Naive thymus-derived CD4-positive, alpha-beta T cell (primary cell): ENCODE measurements around the gene PDE4D. TPM values are rescaled to one million over a fixed set of nuclear protein-coding genes. Genes with fewer than 3 reads are reported as not detected.
A peak's percentile ranks its signal among the peaks of the same experiment; 100 is the strongest.

Experiments used
- ATAC-seq: fragments of 150-1000 bp; cut with Tn5 transposase; 2 replicates; pipeline ENCODE4 v1.10.0; 2021; ENCODE audit warnings: mild to moderate bottlenecking, moderate library complexity
- CTCF ChIA-PET: fragments of 350-600 bp; sonication (Branson Sonifier 250); formaldehyde crosslinking; loops from one replicate; lab custom pipeline; 2021; ENCODE audit warnings: antibody characterized with exemption; lab: Charles Lee
- POLR2A ChIA-PET: fragments of 350-600 bp; sonication (Branson Sonifier 250); formaldehyde crosslinking; loops from one replicate; lab custom pipeline; 2021; ENCODE audit warnings: antibody characterized with exemption, inconsistent platforms; lab: Charles Lee
- DNase-seq, 9 donors: peaks; one replicate each; pipeline versions ENCODE4 v3.0.0 to v3.0.0-alpha.2; 2020 to 2022; ENCODE audit warnings: mixed read lengths in 1 of 9
- H3K27ac ChIP-seq: one replicate; pipeline ENCODE4 v1.7.0; 2013; ENCODE audit warnings: mild to moderate bottlenecking, low read depth, low read length, moderate library complexity
- H3K27me3 ChIP-seq, 2 donors: one replicate each; pipeline ENCODE4 v1.7.0; 2013; ENCODE audit warnings: low read length in 2 of 2, mild to moderate bottlenecking in 2 of 2, moderate library complexity in 2 of 2; ENCODE audit not compliant: control insufficient read depth in 2 of 2, insufficient read depth in 2 of 2
- H3K36me3 ChIP-seq, 3 experiments: 1 replicate in 2 of 3; 2 replicates in 1 of 3; pipeline ENCODE4 v1.7.0; 2013; ENCODE audit warnings: low read length in 3 of 3, mild to moderate bottlenecking in 3 of 3, moderate library complexity in 1 of 3; ENCODE audit not compliant: insufficient read depth in 3 of 3, control insufficient read depth in 2 of 3
- H3K4me1 ChIP-seq, 2 donors: one replicate each; pipeline ENCODE4 v1.7.0; 2013; ENCODE audit warnings: low read length in 2 of 2, mild to moderate bottlenecking in 2 of 2, moderate library complexity in 1 of 2; ENCODE audit not compliant: control insufficient read depth in 2 of 2, insufficient read depth in 2 of 2
- H3K4me3 ChIP-seq: 2 replicates; pipeline ENCODE4 v1.7.0; 2013; ENCODE audit warnings: mild to moderate bottlenecking, low read length
- H3K9me3 ChIP-seq, 3 experiments: 1 replicate in 2 of 3; 2 replicates in 1 of 3; pipeline ENCODE4 v1.7.0; 2013; ENCODE audit warnings: low read length in 3 of 3; ENCODE audit not compliant: control insufficient read depth in 2 of 3
- H3K27ac Mint-ChIP-seq, 9 donors: one replicate each; pipeline ENCODE4 v1.8.0; 2020 to 2022; ENCODE audit warnings: mixed read lengths in 9 of 9, mild to moderate bottlenecking in 8 of 9, moderate library complexity in 5 of 9, inconsistent platforms in 2 of 9
- H3K27me3 Mint-ChIP-seq, 5 donors: one replicate each; pipeline ENCODE4 v1.8.0; 2021 to 2022; ENCODE audit warnings: mixed read lengths in 5 of 5, mild to moderate bottlenecking in 1 of 5
- H3K36me3 Mint-ChIP-seq, 5 donors: one replicate each; pipeline ENCODE4 v1.8.0; 2020 to 2022; ENCODE audit warnings: mixed read lengths in 5 of 5, mild to moderate bottlenecking in 3 of 5, inconsistent platforms in 1 of 5
- H3K4me1 Mint-ChIP-seq, 7 donors: one replicate each; pipeline ENCODE4 v1.8.0; 2020 to 2022; ENCODE audit warnings: mixed read lengths in 7 of 7, mild to moderate bottlenecking in 3 of 7, inconsistent platforms in 1 of 7
- H3K4me3 Mint-ChIP-seq, 10 donors: one replicate each; pipeline ENCODE4 v1.8.0; 2020 to 2022; ENCODE audit warnings: mild to moderate bottlenecking in 10 of 10, mixed read lengths in 10 of 10, moderate library complexity in 6 of 10, inconsistent platforms in 2 of 10
- H3K9me3 Mint-ChIP-seq, 11 donors: one replicate each; pipeline ENCODE4 v1.8.0; 2020 to 2022; ENCODE audit warnings: mixed read lengths in 11 of 11, mild to moderate bottlenecking in 4 of 11, inconsistent platforms in 1 of 11, moderate library complexity in 1 of 11
- intact Hi-C, 2 donors: fragments of 100-400 bp; cut with micrococcal nuclease; formaldehyde crosslinking; loops; one replicate each; pipeline ENCODE4 v1.15.1; 2023
- polyA plus RNA-seq, 2 donors: library from polyadenylated mRNA; unstranded; fragments of 300-500 nt; fragmentation: Illumina TruSeq; gene quantifications; one replicate each; pipeline ENCODE4 v1.2.3, GENCODE V29; 2021
- total RNA-seq, 6 experiments: library from RNA in 5 of 6; stranded (reverse) in 5 of 6; gene quantifications; 1 replicate in 5 of 6; 2 replicates in 1 of 6; pipeline ENCODE4 v1.2.3 and lab custom pipeline; 2021 to 2026

The PDE4D gene
- total and polyA plus RNA-seq, 7 experiments from 2014 or later: 4.9 to 102 (median 38.8) TPM

DNA sequence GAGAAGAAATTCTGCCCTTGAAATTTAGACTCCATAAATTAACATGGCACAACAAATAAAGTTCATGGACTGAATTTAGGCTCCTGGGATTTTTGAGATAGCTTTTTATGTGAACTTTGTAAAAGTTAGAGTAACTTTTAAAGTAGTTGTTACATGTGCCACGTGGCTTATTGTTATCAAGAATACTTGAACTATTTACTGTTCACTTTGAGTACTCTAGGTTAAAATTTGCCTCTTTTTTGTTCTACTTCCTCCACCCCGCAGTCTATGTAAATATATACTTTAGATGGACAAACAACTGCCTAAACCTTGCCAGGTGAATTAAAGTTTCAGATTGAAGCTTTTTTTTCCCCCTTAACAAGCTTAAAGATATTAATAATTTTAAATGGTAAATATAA is 852.7 kb downstream of the PDE4D start:
- no peak overlapping the region for H3K4me3 ChIP-seq
- peaks cover 12 to 20% of the 10 kb centered on the region in 2 donors for H3K4me1 ChIP-seq
- no peaks in the 10 kb centered on the region for H3K27me3 ChIP-seq
- Mint-ChIP-seq H3K36me3 (peaks cover 0 to 31% (median 0%) of the 10 kb centered on the region in 5 donors), H3K27ac (peak overlapping the region; percentile 90 to 100 (median 98)), H3K4me1 (peaks cover 25 to 49% (median 43%) of the 10 kb centered on the region in 7 donors), H3K27me3 (no peaks in the 10 kb centered on the region), H3K4me3 (peak overlapping the region; percentile 83 to 98 (median 96)), H3K9me3 (peaks cover 0 to 3% (median 0%) of the 10 kb centered on the region in 11 donors)
- H3K9me3 ChIP-seq: no peaks in the 10 kb centered on the region
- intact Hi-C loops: no loop called here
- H3K36me3 ChIP-seq: peaks cover 0 to 11% (median 0%) of the 10 kb centered on the region in 3 experiments
- ChIA-PET POLR2A (interaction anchor here (0.5 to 3.5 kb wide), 6 partner anchors 12 to 121 kb away, joined by 3 to 33 read pairs (median 4); no protein-coding TSS in a partner anchor), CTCF (interaction anchor here (0.6 to 2.5 kb wide), 5 partner anchors 24 to 94 kb away, joined by 3 to 14 read pairs (median 4); no protein-coding TSS in a partner anchor)
- no peak for ATAC-seq
- H3K27ac ChIP-seq: peak overlapping the region; percentile 86
- no peak for DNase-seq

DNA sequence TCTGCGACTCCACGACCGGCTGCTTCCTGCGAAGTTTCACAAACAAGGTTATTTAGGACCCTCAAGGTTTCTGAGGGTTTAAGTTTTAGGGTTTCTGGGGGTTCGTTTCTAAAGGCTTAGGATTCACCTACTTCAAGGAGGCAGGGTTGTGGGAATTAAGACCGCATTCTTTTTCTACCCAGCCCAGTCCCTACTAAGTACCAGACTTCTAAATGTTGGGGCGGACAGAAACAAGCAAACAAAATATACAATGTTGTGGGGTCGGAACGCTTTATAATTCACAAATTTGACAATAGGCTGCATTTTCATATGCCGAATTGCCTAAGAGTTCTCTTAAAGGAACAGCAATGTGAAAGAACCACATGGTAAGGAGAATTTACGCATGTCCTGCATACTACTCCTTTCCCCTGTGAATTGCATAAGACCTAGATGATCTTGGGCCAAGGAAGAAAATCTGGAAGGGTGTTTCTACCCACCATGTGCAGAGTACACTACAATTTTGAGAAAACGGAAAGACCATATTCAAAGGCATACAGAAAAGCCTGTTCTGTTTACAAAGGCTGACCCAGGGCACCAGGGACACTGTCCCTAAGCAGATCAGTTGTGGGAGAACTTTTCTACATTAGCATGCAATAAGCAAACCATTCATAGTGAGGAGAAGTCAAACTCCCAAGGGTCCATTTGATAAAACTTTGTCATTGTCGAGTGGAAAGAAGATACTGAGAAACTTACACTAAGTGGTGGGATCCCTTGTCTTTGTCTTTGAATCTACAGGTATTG is 853.3 kb downstream of the PDE4D start:
- intact Hi-C loops: no loop called here
- ATAC-seq (no peak), DNase-seq (no peak)
- Histone ChIP-seq H3K4me3 (peak overlapping the region; percentile 51), H3K27ac (peak overlapping the region; percentile 86), H3K9me3 (no peaks in the 10 kb centered on the region), H3K36me3 (peaks cover 0 to 11% (median 0%) of the 10 kb centered on the region in 3 experiments), H3K27me3 (no peaks in the 10 kb centered on the region), H3K4me1 (peaks cover 16 to 25% of the 10 kb centered on the region in 2 donors)
- POLR2A ChIA-PET: interaction anchor here (0.9 to 3.5 kb wide), 10 partner anchors 8 to 133 kb away, joined by 3 to 47 read pairs (median 8); no protein-coding TSS in a partner anchor
- CTCF ChIA-PET: interaction anchor here (0.9 to 2.5 kb wide), 5 partner anchors 84 to 133 kb away, joined by 3 to 14 read pairs (median 5); no protein-coding TSS in a partner anchor
- Mint-ChIP-seq H3K27me3 (no peaks in the 10 kb centered on the region), H3K27ac (peak overlapping the region; percentile 90 to 100 (median 98)), H3K9me3 (peaks cover 0 to 3% (median 0%) of the 10 kb centered on the region in 11 donors), H3K36me3 (peaks cover 0 to 35% (median 0%) of the 10 kb centered on the region in 5 donors), H3K4me1 (peaks cover 29 to 55% (median 49%) of the 10 kb centered on the region in 7 donors), H3K4me3 (peak overlapping the region; percentile 83 to 98 (median 96))

DNA sequence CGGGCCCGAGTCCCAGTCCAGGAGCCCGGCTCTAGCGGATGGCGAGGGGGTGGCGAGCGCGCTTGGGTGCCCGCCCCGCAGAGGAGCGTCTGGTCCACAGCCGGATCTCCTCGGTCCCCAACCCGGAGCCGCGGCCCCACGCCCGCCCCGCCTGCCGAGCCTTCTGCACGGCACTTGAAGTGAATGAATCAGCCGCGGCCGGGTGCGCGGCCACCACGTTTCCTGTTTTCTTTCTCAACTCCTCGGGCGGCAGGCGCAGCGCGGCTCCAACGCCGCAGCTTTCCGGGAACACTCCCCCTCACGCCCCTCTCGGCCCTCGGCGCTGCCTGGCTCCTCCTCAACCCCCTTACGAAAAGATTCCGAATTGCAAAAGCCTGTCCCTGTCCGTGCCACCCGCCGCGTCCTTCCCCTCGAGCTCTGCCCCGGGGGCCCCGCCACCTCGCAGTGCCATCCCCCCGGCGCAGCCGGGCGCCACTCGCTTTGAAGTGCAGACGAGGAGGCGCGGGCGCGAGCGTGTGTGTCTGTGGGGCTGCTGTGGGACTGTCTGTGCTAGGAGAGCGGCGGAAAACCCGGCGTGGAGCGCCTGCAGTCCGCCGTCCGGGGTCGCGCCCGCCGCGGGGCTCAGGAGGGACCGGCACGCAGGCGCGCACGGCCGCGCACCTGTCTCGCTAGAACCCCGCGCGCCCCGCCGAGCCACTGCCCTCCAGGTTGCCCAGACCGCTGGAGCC is 854.1 kb downstream of the PDE4D start:
- POLR2A ChIA-PET: interaction anchor here (0.8 to 1.8 kb wide), 10 partner anchors 9 to 133 kb away, joined by 3 to 47 read pairs (median 4); no protein-coding TSS in a partner anchor

DNA sequence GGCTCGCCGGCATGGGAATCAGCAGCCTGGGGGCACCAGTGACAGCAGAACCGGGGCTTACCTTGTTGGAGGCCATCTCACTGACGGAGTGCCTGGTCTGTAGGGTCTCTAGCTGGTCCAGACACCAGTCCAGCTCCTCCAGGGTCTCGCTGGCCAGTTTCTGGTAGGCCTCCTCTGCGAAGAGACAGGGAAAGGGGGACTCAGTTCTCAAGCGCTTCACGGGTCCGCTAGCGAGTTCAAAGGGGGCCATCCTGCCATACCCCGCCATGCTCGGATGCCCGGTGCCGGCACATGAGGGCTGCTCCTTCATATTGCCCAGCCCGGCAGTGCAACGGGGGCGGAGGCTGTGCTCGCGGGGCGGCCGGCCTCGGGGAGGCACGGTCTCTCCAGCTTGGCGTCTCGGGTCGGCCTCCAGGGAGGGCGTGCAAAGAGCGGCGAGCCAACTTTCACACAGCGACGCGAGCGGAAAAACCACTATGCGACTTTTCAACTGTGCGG is 854.7 kb downstream of the PDE4D start:
- H3K27ac Mint-ChIP-seq: peak overlapping the region; percentile 97 to 100 (median 98)
- H3K4me1 Mint-ChIP-seq: peaks cover 32 to 66% (median 60%) of the 10 kb centered on the region in 7 donors
- ATAC-seq (no peak), DNase-seq (no peak)
- no peaks in the 10 kb centered on the region for H3K27me3 Mint-ChIP-seq
- H3K4me3 ChIP-seq: peak overlapping the region; percentile 51
- H3K36me3 ChIP-seq: peaks cover 0 to 11% (median 0%) of the 10 kb centered on the region in 3 experiments
- peak overlapping the region; percentile 86 for H3K27ac ChIP-seq
- no peaks in the 10 kb centered on the region for H3K9me3 ChIP-seq
- intact Hi-C loops: loop anchor here (1.0 to 10.0 kb wide), 8 partner anchors 30 to 1864 kb away; partner anchors contain the start of genes GPBP1 (in 1 of the 2) and PLK2 (in 1 of the 2)
- peaks cover 0 to 38% (median 0%) of the 10 kb centered on the region in 5 donors for H3K36me3 Mint-ChIP-seq
- peak overlapping the region; percentile 83 to 98 (median 96) for H3K4me3 Mint-ChIP-seq
- H3K9me3 Mint-ChIP-seq: peaks cover 0 to 3% (median 0%) of the 10 kb centered on the region in 11 donors
- no peaks in the 10 kb centered on the region for H3K27me3 ChIP-seq
- peaks cover 16 to 36% of the 10 kb centered on the region in 2 donors for H3K4me1 ChIP-seq
- ChIA-PET POLR2A (interaction anchor here (0.8 to 1.8 kb wide), 9 partner anchors 9 to 134 kb away, joined by 3 to 47 read pairs (median 5); no protein-coding TSS in a partner anchor), CTCF (interaction anchor here (0.6 to 1.8 kb wide), 5 partner anchors 85 to 134 kb away, joined by 3 to 9 read pairs (median 4); no protein-coding TSS in a partner anchor)

More for the DNA sequence above, 854.1 kb downstream of the PDE4D start:
- DNase-seq: peak; percentile 81 to 94 (median 93)
- peak overlapping the region; percentile 83 to 98 (median 96) for H3K4me3 Mint-ChIP-seq
- H3K27me3 Mint-ChIP-seq: no peaks in the 10 kb centered on the region
- intact Hi-C loops: loop anchor here (1.0 to 10.0 kb wide), 8 partner anchors 31 to 1865 kb away; partner anchors contain the start of genes GPBP1 (in 1 of the 2) and PLK2 (in 1 of the 2)
- Histone ChIP-seq H3K9me3 (no peaks in the 10 kb centered on the region), H3K27me3 (no peaks in the 10 kb centered on the region), H3K27ac (peak overlapping the region; percentile 86), H3K36me3 (peaks cover 0 to 11% (median 0%) of the 10 kb centered on the region in 3 experiments), H3K4me3 (peak overlapping the region; percentile 51), H3K4me1 (peaks cover 16 to 33% of the 10 kb centered on the region in 2 donors)
- peaks cover 30 to 62% (median 56%) of the 10 kb centered on the region in 7 donors for H3K4me1 Mint-ChIP-seq
- peaks cover 0 to 3% (median 0%) of the 10 kb centered on the region in 11 donors for H3K9me3 Mint-ChIP-seq
- peak; percentile 87 for ATAC-seq
- H3K36me3 Mint-ChIP-seq: peaks cover 0 to 37% (median 0%) of the 10 kb centered on the region in 5 donors
- CTCF ChIA-PET: interaction anchor here (1.1 to 1.8 kb wide), 3 partner anchors 85 to 133 kb away, joined by 3 to 9 read pairs (median 5); no protein-coding TSS in a partner anchor
- H3K27ac Mint-ChIP-seq: peak overlapping the region; percentile 97 to 100 (median 99)

- Mint-ChIP-seq H3K9me3 (peaks cover 0 to 2% (median 0%) of the 10 kb centered on the region in 11 donors), H3K4me1 (peaks cover 32 to 71% (median 64%) of the 10 kb centered on the region in 7 donors)
- CTCF ChIA-PET: interaction anchor here (0.6 to 6.4 kb wide), 5 partner anchors 89 to 136 kb away, joined by 3 to 121 read pairs (median 5); no protein-coding TSS in a partner anchor
Observed at GRCh38 chr5:59037941-59038797, 855.4 kb downstream of the PDE4D start.

More at GRCh38 chr5:59037941-59038797, 855.4 kb downstream of the PDE4D start:
- peak overlapping the region; percentile 51 for H3K4me3 ChIP-seq
- no peaks in the 10 kb centered on the region for H3K27me3 Mint-ChIP-seq
- peak overlapping the region; percentile 86 for H3K27ac ChIP-seq
- H3K4me3 Mint-ChIP-seq: peak overlapping the region; percentile 83 to 98 (median 96)
- H3K27me3 ChIP-seq: no peaks in the 10 kb centered on the region
- intact Hi-C loops: loop anchor here (2.0 to 10.0 kb wide), 5 partner anchors 29 to 1863 kb away; partner anchors contain the start of gene GPBP1 (in 1 of the 2)
- peaks cover 0 to 39% (median 2%) of the 10 kb centered on the region in 5 donors for H3K36me3 Mint-ChIP-seq
- H3K27ac Mint-ChIP-seq: peak overlapping the region; percentile 97 to 100 (median 98)
- peaks cover 16 to 40% of the 10 kb centered on the region in 2 donors for H3K4me1 ChIP-seq
- ATAC-seq (no peak), DNase-seq (peak in 5 of 9 donors; percentile 14 to 30 (median 27))
- H3K9me3 ChIP-seq: no peaks in the 10 kb centered on the region
- POLR2A ChIA-PET: interaction anchor here (0.8 to 2.1 kb wide), 8 partner anchors 65 to 135 kb away, joined by 3 to 47 read pairs (median 8); no protein-coding TSS in a partner anchor
- H3K36me3 ChIP-seq: peaks cover 0 to 11% (median 0%) of the 10 kb centered on the region in 3 experiments
